ENCODE results near the gene GFAP.

DNA sequence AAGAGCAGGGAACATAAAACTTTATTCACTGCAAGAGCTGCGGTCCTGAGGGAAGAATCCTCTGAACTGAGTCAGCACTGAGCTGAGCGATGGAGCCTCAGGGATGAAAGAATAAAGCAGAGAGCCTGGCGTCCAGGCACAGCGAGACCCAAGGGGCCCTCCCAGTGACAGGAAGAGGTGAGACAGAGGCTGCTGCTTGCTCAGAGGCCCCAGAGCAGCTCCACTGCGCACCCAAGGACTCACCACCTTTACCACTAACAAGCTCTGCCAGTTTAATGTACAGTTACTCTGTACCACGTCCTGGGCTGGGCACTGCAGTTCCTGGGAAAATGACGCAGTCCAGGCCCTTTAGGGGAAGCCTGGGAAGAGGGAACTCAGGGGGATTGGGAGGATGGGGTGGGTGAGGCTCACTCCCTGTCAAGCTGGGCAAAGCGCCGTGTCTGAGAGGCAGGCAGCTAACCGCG is 5.6 kb downstream of the GFAP start:
- TF ChIP-seq, protein P1, sequence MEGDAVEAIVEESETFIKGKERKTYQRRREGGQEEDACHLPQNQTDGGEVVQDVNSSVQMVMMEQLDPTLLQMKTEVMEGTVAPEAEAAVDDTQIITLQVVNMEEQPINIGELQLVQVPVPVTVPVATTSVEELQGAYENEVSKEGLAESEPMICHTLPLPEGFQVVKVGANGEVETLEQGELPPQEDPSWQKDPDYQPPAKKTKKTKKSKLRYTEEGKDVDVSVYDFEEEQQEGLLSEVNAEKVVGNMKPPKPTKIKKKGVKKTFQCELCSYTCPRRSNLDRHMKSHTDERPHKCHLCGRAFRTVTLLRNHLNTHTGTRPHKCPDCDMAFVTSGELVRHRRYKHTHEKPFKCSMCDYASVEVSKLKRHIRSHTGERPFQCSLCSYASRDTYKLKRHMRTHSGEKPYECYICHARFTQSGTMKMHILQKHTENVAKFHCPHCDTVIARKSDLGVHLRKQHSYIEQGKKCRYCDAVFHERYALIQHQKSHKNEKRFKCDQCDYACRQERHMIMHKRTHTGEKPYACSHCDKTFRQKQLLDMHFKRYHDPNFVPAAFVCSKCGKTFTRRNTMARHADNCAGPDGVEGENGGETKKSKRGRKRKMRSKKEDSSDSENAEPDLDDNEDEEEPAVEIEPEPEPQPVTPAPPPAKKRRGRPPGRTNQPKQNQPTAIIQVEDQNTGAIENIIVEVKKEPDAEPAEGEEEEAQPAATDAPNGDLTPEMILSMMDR (IDR thresholded peaks at IDR 0.05): no peak
- no peak for TF ChIP-seq POLR2A (IDR thresholded peaks at IDR 0.05)

All from heart left ventricle (tissue), 13 donors.